H1 (cell line): Measurements from ENCODE around the gene SPOPL. TPM values are rescaled to one million over a fixed set of nuclear protein-coding genes. Genes with fewer than 3 reads are reported as not detected.

Experiments
- CTCF ChIA-PET: fragments of 300-600 bp; sonication (Branson Sonifier 250); formaldehyde crosslinking; loops from one replicate; lab custom pipeline; 2021; ENCODE audit not compliant: partially characterized antibody; lab: Charles Lee
- POLR2A ChIA-PET: fragments of 300-600 bp; sonication (Branson Sonifier 250); formaldehyde crosslinking; loops from one replicate; lab custom pipeline; 2021; ENCODE audit warnings: inconsistent platforms; ENCODE audit not compliant: partially characterized antibody; lab: Charles Lee
- DNase-seq, 2 experiments: peaks; one replicate each; pipeline versions ENCODE4 v3.0.0 to v3.0.0-alpha.2; 2010 to 2022; ENCODE audit warnings: low spot score in 2 of 2, low read depth in 1 of 2, mixed read lengths in 1 of 2
- FAIRE-seq: peaks from 2 replicates; lab custom pipeline; 2011; peaks lifted over from hg19 to GRCh38; lab: Jason Lieb, UNC
- H2AFZ ChIP-seq: 2 replicates; pipeline ENCODE4 v1.8.1; 2012; ENCODE audit warnings: low read length, inconsistent platforms
- H2AK5ac ChIP-seq: 2 replicates; pipeline ENCODE4 v1.6.1; 2013; ENCODE audit warnings: low read depth, low read length
- H2BK120ac ChIP-seq: replicated peaks from 2 replicates; pipeline ENCODE3; 2013; ENCODE audit warnings: low read depth, low read length, inconsistent platforms
- H2BK12ac ChIP-seq: 2 replicates; pipeline ENCODE4 v1.6.1; 2013; ENCODE audit warnings: low read depth, low read length
- H2BK15ac ChIP-seq: 2 replicates; pipeline ENCODE4 v1.6.1; 2013; ENCODE audit warnings: low read length
- H2BK20ac ChIP-seq: 2 replicates; pipeline ENCODE4 v1.6.1; 2013; ENCODE audit warnings: low read length
- H2BK5ac ChIP-seq: 2 replicates; pipeline ENCODE4 v1.6.1; 2013; ENCODE audit warnings: low read depth, low read length
- H3K14ac ChIP-seq: 2 replicates; pipeline ENCODE4 v1.6.1; 2013; ENCODE audit warnings: inconsistent platforms; ENCODE audit not compliant: insufficient read length
- H3K18ac ChIP-seq: 2 replicates; pipeline ENCODE4 v1.6.1; 2013; ENCODE audit warnings: low read length; ENCODE audit errors: extremely low read depth
- H3K23ac ChIP-seq: 2 replicates; pipeline ENCODE4 v1.6.1; 2013; ENCODE audit warnings: inconsistent platforms; ENCODE audit not compliant: insufficient read length
- H3K23me2 ChIP-seq: 2 replicates; pipeline ENCODE4 v1.6.1; 2013; ENCODE audit warnings: low read depth, low read length
- H3K27ac ChIP-seq: 2 replicates; pipeline ENCODE4 v1.6.1; 2011; ENCODE audit warnings: low read depth, low read length, inconsistent platforms
- H3K27me3 ChIP-seq, 4 experiments: replicated peaks in 1 of 4; 1 replicate in 1 of 4; 2 replicates in 3 of 4; pipeline versions ENCODE4 v1.6.1 to v1.8.1; 2011 to 2013; ENCODE audit warnings: low read length in 3 of 4, mild to moderate bottlenecking in 3 of 4, inconsistent platforms in 2 of 4, mixed read lengths in 2 of 4, moderate library complexity in 1 of 4; ENCODE audit not compliant: control insufficient read depth in 3 of 4, insufficient read depth in 3 of 4; ENCODE audit errors: extremely low read depth in 1 of 4
- H3K36me3 ChIP-seq, 4 experiments: 2 replicates each; pipeline versions ENCODE4 v1.6.1 to v1.8.1; 2011 to 2013; ENCODE audit warnings: mild to moderate bottlenecking in 4 of 4, low read length in 3 of 4, moderate library complexity in 2 of 4, control low read depth in 1 of 4, inconsistent platforms in 1 of 4; ENCODE audit not compliant: insufficient read depth in 4 of 4, control insufficient read depth in 2 of 4
- H3K4ac ChIP-seq: replicated peaks from 2 replicates; pipeline ENCODE3; 2013; ENCODE audit warnings: low read length, low read depth, mixed read lengths, inconsistent platforms; ENCODE audit not compliant: insufficient read length
- H3K4me1 ChIP-seq, 4 experiments: replicated peaks in 1 of 4; 1 replicate in 1 of 4; 2 replicates in 3 of 4; pipeline versions ENCODE4 v1.6.1 to v1.8.1; 2011 to 2013; ENCODE audit warnings: low read length in 3 of 4, inconsistent platforms in 2 of 4, mixed read lengths in 1 of 4; ENCODE audit not compliant: insufficient read depth in 4 of 4, control insufficient read depth in 3 of 4
- H3K4me2 ChIP-seq, 2 experiments: 2 replicates each; pipeline versions ENCODE4 v1.6.1 to v1.8.1; 2011 to 2013; ENCODE audit warnings: low read depth in 2 of 2, low read length in 2 of 2, control low read depth in 1 of 2, inconsistent platforms in 1 of 2, mild to moderate bottlenecking in 1 of 2; ENCODE audit not compliant: insufficient read depth in 1 of 2
- H3K4me3 ChIP-seq, 4 experiments: fragments of 200-600, 300-600 bp in 1 of 4; sonication (generic), shearing (Covaris generic), sonication (Bioruptor Twin) in 1 of 4; 2 replicates each; pipeline versions ENCODE4 v1.5.1 to v1.8.1; 2011 to 2016; ENCODE audit warnings: low read length in 4 of 4, low read depth in 3 of 4, control low read depth in 2 of 4, inconsistent platforms in 2 of 4, mild to moderate bottlenecking in 2 of 4, mixed read lengths in 1 of 4, moderate library complexity in 1 of 4; ENCODE audit not compliant: insufficient read depth in 2 of 4; ENCODE audit errors: extremely low read depth in 1 of 4
- H3K56ac ChIP-seq: replicated peaks from 2 replicates; pipeline ENCODE3; 2013; ENCODE audit warnings: low read depth, mild to moderate bottlenecking, mixed read lengths, low read length, inconsistent platforms; ENCODE audit not compliant: insufficient read length
- H3K79me1 ChIP-seq: 2 replicates; pipeline ENCODE4 v1.6.1; 2013; ENCODE audit warnings: low read depth, low read length, control low read depth
- H3K79me2 ChIP-seq, 2 experiments: 2 replicates each; pipeline versions ENCODE4 v1.6.1 to v1.8.1; 2012 to 2013; ENCODE audit warnings: low read length in 2 of 2, mild to moderate bottlenecking in 2 of 2, inconsistent platforms in 1 of 2; ENCODE audit not compliant: insufficient read depth in 2 of 2, control insufficient read depth in 1 of 2
- H3K9ac ChIP-seq, 4 experiments: replicated peaks in 1 of 4; 1 replicate in 1 of 4; 2 replicates in 3 of 4; pipeline versions ENCODE4 v1.6.1 to v1.8.1; 2011 to 2013; ENCODE audit warnings: low read depth in 3 of 4, low read length in 3 of 4, control low read depth in 2 of 4, mild to moderate bottlenecking in 2 of 4, moderate library complexity in 2 of 4, inconsistent platforms in 1 of 4; ENCODE audit errors: extremely low read depth in 1 of 4
- H3K9me3 ChIP-seq, 2 experiments: 2 replicates each; pipeline versions ENCODE4 v1.6.1 to v1.8.1; 2012 to 2013; ENCODE audit warnings: mild to moderate bottlenecking in 2 of 2, moderate library complexity in 2 of 2, control low read depth in 1 of 2, inconsistent platforms in 1 of 2, low read depth in 1 of 2, low read length in 1 of 2, mixed read lengths in 1 of 2; ENCODE audit not compliant: insufficient read depth in 2 of 2
- H4K20me1 ChIP-seq, 2 experiments: replicated peaks in 1 of 2; 2 replicates each; pipeline versions ENCODE3 to v1.8.1; 2011 to 2013; ENCODE audit warnings: inconsistent platforms in 2 of 2, low read length in 2 of 2, mild to moderate bottlenecking in 1 of 2; ENCODE audit not compliant: insufficient read depth in 2 of 2, control insufficient read depth in 1 of 2
- H4K5ac ChIP-seq: 2 replicates; pipeline ENCODE4 v1.6.1; 2013; ENCODE audit warnings: low read length, low read depth, mixed read lengths, inconsistent platforms; ENCODE audit not compliant: insufficient read length
- H4K8ac ChIP-seq: 2 replicates; pipeline ENCODE4 v1.8.0; 2013; ENCODE audit warnings: mild to moderate bottlenecking, moderate library complexity, low read length, inconsistent platforms; ENCODE audit not compliant: insufficient read depth; ENCODE audit errors: extremely low read depth
- H4K91ac ChIP-seq: replicated peaks from 2 replicates; pipeline ENCODE3; 2013; ENCODE audit warnings: low read length, mixed read lengths, inconsistent platforms; ENCODE audit not compliant: insufficient read length
- KDM5A ChIP-seq: fragments of 200-600 bp; IDR thresholded peaks from 2 replicates; pipeline ENCODE4 v1.7.1; 2012; ENCODE audit warnings: mild to moderate bottlenecking, low read length, inconsistent platforms, mixed read lengths
- SP4 ChIP-seq: IDR thresholded peaks from 2 replicates; pipeline ENCODE4 v1.6.1; 2012; ENCODE audit warnings: low read length, inconsistent platforms
- SUZ12 ChIP-seq: fragments of 200-600 bp; sonication (generic); IDR thresholded peaks from 2 replicates; pipeline ENCODE4 v1.6.1; 2012; ENCODE audit warnings: mild to moderate bottlenecking, inconsistent platforms, low read length, moderate library complexity, mixed read lengths
- WGBS, 2 experiments: shearing (Covaris generic) in 1 of 2; methylation state at CpG; one replicate each; pipeline versions ENCODE4 v1.1.6 to v1.1.7; 2013 to 2015; ENCODE audit warnings: low lambda C conversion rate in 2 of 2, mixed read lengths in 2 of 2, inconsistent platforms in 1 of 2, low coverage in 1 of 2, missing lambda C conversion rate in 1 of 2; ENCODE audit not compliant: insufficient replicate concordance in 2 of 2, insufficient coverage in 1 of 2, insufficient read length in 1 of 2; ENCODE audit errors: extremely low coverage in 1 of 2, missing lambda C conversion rate in 1 of 2; 5-methylcytosine and 5-hydroxymethylcytosine counted together
- polyA plus RNA-seq, 7 experiments: library from polyadenylated mRNA; depleted of rRNA in 3 of 7; stranded (reverse) in 5 of 7; unstranded in 2 of 7; fragments of >200 nt in 5 of 7; fragments of 200-250 nt in 2 of 7; gene quantifications; 1 replicate in 5 of 7; 2 replicates in 1 of 7; 4 replicates in 1 of 7; pipeline versions ENCODE4 v1.2.1 to v1.2.3, GENCODE V29; 2011 to 2013; ENCODE audit warnings: missing spikeins in 2 of 7, mixed read lengths in 2 of 7
- total RNA-seq: library from RNA; stranded (reverse); fragmentation: NEBNext Ultra II Directional; extraction: Animal tissue kit (Norgen Biotek cat#: 25700); gene quantifications from 2 replicates; pipeline ENCODE4 v1.2.1, GENCODE V29; 2021

SPOPL gene
- total and polyA plus RNA-seq, 2 of the 8 experiments (the other 6 are each of a cell fraction or from before 2014, with no cell fraction given) = 1.9 to 14.5 TPM

- Histone ChIP-seq H4K20me1 (no peaks in the 10 kb centered on the region), H3K4me1 (no peaks in the 10 kb centered on the region), H3K36me3 (no peaks in the 10 kb centered on the region), H3K9me3 (no peaks in the 10 kb centered on the region), H2AK5ac (no peak overlapping the region), H3K9ac (no peak overlapping the region), H3K56ac (no peak overlapping the region), H2AFZ (no peak overlapping the region), H3K27me3 (no peaks in the 10 kb centered on the region), H2BK120ac (no peak overlapping the region), H4K91ac (no peak overlapping the region), H3K14ac (no peak overlapping the region), H2BK20ac (no peak overlapping the region), H3K27ac (no peak overlapping the region), H3K79me2 (no peaks in the 10 kb centered on the region), H2BK12ac (no peak overlapping the region), H3K4me3 (no peak overlapping the region), H3K4ac (no peak overlapping the region), H2BK15ac (no peak overlapping the region), H3K18ac (no peak overlapping the region), H3K23me2 (no peaks in the 10 kb centered on the region), H3K4me2 (no peak overlapping the region), H3K23ac (no peak overlapping the region), H3K79me1 (no peaks in the 10 kb centered on the region), H4K8ac (no peak overlapping the region), H2BK5ac (no peak overlapping the region), H4K5ac (no peak overlapping the region)
- TF ChIP-seq SUZ12 = no peak
- no peak for TF ChIP-seq SP4
- TF ChIP-seq KDM5A = no peak
- ChIA-PET POLR2A (no interaction called here), CTCF (interaction anchor here (2.2 kb wide), 1 partner anchor 10 kb away, joined by 5 read pairs; no protein-coding TSS in a partner anchor)
- DNase-seq (no peak), FAIRE-seq (no peak)
- 91% methylated on average over 1 of the region's 1 CpG; no CpG with 5 or more reads in 1 of the 2 experiments for WGBS, 2 experiments
Observed at GRCh38 chr2:138452324-138452723, 49.2 kb upstream of the SPOPL start.
